Hematopoietic multipotent progenitor cell (in vitro differentiated cells): ENCODE data around the gene ATP8A2. TPM values are rescaled to one million over a fixed set of nuclear protein-coding genes. Genes with fewer than 3 reads are reported as not detected.
A peak's percentile ranks its signal among the peaks of the same experiment; 100 is the strongest.

Source experiments
- DNase-seq, 3 donors: peaks; one replicate each; pipeline ENCODE4 v3.0.0-alpha.2; 2011 to 2015; ENCODE audit warnings: low read depth in 2 of 3, low spot score in 2 of 3
- total RNA-seq: library from RNA; depleted of rRNA; stranded (reverse); fragments of >200 nt; gene quantifications from one replicate; pipeline ENCODE4 v1.2.3, GENCODE V29; 2012

ATP8A2 gene
- total RNA-seq, 1 donor = under 0.01 TPM

DNA sequence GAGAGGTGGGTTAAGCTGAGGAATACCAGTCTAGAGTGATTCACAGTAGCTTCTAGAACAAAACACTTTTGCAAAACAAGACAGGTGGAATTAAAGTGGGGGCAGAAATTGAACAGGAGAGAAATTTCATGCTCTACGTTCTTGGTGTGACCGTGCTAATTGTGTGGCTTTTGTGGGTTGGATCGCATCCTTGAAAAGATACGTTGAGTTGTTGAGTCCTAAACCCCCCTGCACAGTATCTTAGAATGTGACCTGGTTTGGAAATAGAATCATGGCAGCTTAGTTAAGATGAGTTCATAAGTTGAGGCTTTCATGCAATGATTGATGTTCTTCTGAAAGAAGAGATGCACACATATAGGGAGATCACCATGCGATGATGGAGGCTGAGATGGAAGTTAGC lies 308.2 kb downstream of the ATP8A2 start:
- DNase-seq = no peak

DNA sequence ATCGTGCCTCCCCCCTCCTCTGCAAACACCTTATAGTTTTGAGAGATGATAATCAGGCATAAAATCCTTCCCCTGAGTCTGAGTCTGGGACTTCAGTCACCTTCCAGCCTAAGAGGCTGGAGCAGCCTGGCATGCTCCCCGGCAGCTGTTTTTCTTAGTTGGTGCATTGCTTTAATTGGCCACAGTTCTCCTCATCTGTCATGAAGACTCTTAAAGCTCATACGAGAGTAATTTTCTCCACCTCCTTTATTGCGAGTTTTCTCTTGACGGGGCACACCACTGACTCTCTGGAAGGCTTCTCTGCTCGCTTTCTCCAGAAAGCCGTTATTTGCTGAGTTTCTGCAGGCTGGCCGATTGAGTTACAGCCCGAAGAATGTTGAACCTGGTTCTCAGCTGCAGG lies 310.5 kb downstream of the ATP8A2 start:
- no peak for DNase-seq

DNA sequence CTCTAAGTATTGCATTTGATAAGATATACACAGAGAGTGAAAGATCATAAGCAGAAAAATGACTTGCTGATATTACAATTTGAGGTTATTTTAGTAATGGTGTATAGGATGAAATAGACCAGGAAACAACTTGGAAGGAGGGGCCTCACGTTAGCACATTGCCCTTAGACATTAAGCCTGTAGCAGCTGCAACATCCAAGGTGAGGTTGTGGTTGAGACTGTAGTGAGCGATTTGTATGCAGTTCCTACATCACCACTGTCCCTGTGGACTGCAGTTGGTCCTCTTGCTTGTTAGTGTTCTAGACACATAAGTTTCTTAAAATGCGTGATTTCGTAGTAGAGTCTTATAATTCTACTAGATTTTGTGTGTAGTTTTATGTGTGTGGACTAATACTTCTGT lies 311.3 kb downstream of the ATP8A2 start:
- DNase-seq = no peak

DNA sequence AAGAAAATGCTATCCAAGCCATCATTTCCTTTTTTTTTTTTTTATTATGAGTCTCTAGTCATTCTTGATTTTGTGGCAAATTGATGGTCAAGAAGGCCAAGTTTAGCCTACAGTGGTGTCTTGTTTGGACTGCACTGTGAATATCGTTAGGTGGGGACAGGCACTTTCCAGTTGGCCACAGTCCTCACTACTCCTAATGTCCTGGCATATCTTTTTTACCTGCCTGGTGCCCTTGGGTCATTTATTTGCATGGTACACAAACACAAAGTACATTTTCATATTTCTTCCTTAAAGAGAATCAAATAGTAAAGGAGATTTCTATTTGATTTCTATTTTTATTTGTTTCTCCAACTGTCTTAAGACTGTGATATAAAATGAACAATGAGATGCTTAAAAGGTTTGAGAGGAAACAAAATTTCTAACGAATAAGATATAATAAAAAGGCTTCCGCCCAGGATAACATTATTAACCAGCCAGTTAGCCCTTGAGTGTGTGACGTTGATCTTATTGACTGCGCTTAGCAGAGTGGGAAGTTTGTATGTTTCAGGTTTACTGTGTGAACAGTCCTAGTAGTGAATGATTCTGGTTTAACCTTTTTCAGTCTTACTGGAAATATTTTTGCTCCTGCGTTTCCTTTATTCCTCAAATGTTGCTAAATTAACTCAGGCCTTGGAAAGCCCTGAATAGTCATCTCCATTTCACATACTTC lies 312.0 kb downstream of the ATP8A2 start:
- no peak for DNase-seq

DNA sequence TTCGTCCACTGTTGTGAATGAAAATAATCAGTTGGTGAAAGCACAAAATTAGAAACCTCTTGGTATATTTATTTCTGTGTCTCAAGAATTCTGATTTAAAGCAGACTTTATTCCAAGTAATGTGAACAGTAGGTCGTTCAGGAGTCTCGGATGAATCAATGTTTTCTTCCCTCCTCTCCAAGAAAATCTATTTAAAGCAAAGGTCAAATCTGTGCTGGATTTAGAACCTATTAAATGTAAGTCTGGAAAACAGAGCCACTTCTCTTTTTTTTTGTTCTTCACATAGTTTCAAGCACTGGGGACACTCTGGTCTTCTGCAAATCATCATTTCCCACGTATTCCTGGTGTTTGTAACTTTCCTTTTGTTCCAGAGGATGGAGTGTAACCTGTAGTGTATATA lies 312.7 kb downstream of the ATP8A2 start:
- DNase-seq = no peak

DNA sequence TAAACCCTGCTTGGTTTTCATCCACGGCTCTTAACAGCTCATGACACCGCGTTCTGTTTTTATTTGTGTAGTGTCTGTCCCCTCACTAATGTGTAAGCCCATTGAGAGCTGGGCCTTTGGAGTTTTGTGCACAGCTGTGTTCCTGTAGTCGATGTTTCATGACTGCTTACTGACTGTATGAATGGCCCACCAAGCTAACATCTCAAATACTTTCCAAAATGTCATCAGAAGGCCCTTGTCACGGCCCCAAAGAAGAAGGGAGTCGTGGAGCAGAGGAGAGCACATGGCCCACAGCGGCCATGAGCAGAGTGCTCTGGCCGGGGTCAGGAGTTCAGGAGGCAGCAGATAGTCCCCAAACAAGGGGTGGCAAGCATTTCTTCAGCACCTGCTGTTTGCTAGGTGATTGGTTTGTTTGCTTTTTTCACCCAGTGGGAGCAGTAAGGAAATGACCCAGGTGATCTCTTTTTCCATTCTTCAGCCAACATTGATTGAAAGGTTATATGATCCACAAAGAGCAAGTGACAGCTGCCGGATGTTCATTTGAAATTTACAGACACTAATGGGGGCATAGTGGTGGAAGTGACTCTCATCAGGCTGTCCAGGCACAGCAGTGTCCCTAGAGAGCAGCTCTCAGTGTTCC lies 315.2 kb downstream of the ATP8A2 start:
- DNase-seq = no peak

DNA sequence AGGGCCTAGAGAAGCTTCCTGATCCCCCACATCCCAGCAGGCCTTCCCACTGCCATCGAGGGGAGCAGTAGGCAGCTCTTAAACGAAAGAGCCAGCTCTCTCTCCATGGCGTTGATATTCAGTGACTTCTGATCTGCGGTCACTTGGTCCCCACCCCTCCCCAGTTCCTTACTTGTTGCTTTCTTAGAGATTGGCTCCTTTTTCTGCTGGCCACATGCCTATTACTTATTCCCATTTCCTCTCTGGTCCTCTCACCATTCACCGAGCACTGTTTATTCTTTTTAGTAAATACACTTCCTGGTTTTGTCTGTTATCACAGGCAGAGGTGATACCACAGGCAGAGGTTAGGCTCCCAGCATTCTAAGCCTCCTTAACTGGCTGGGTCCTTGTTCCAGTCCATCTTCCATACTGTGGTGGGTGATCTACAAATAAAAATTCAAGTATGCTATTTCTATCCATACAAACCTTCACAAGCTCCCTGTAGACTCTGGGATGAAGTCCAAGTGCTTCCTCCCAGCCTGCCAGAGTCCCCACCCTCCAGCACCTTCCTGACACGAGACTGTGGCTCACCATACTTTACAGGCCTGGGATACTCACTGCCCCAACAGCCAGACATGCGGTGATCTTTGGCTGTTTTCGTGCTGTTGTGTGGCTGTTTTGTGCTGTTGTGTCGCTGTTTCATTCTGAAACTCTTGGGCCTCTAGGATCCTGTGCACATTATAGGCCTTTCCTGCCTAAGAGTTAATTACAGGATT lies 315.9 kb downstream of the ATP8A2 start:
- no peak for DNase-seq

DNA sequence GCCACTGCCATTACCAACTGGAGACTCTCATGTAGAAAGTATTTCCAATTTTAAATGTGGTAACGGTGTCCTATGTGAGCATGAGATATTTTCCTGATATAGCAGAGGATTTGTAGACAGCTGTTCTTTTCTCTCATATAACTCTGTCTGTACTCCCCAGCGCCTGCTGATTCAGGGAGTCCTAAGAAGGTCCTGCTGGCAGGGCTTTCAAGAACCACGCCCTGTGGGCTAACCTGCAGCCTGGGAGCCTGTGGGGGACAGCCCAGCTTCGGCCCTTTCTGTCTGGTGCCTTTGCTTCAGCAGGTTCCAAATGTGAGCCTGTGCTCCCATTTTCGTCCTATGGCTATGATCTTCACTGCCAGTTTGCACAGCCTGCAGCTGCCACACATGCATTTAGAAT lies 316.8 kb downstream of the ATP8A2 start:
- no peak for DNase-seq

DNA sequence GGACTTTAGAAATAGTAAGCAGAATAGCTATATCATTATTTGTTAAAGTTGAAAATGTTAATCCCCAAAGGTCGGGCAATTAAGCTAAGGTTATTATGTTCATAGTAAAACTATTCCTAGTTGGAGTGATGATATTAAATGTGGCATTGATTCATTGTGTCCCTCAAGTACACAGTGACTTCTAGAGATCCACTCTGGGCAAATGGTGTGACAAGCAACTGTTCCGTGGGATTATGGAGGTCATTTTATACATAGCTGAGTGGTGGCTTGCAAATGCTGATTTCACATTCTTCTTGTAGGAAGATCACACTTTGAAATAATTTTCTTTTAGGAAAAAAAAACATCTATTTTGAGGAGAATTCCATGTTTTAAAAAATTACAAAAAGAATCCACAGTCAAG lies 317.8 kb downstream of the ATP8A2 start:
- DNase-seq = no peak

DNA sequence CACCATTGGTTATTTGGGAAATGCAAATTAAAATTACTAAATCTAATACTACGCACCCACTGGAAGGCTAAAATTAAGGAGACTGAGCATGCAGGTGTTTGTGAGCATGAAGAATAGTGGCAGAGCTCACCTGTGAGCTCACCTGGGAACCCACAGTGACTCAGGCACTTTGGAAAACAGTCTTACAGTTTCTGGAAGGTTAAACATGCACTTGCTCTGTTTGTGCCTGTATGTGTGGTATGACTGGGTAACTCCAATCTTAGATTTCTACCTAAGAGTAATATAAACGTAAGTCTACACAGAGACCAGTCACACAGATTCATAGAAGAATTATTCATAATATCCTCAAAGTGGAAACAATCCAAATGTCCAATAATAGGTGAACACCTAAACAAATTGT lies 318.8 kb downstream of the ATP8A2 start:
- DNase-seq = no peak

DNA sequence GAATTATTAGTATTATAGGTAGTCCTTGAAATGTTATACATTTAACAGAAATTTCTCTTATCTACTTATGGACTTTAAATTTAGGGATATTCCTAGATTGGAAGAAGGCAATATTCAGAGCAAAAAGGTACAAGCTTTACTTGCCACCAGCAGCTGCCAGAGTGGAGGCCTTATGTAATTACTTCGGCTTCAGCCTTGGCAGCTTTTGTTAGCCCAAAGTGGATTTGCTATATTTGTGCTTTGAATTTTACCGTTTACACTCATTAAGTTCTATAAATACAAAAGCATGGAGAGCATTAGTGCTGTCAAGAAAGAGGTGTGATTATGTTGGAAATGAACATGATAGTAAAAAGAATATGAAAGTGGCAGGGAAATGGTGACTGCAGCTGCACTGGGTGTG lies 319.9 kb downstream of the ATP8A2 start:
- DNase-seq = no peak

DNA sequence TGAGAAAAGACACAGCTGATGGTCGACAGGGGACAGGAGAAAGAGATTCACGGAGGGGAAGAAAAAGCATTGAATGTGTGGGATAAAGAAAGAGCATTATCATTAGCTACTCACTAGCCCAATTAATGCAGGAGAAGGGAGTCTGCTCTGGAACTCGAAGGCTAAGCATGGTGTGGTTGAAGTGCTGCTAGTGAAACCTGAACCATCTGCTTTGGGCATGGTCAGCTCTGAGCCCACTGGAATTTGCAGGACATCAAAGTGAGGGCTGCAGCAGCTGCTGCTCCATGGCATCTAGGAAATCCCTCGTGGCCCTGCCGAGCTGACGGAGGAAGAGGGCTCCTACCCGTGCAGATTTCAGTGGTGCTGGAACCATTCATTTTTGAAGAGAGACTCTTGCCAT lies 320.3 kb downstream of the ATP8A2 start:
- no peak for DNase-seq

DNA sequence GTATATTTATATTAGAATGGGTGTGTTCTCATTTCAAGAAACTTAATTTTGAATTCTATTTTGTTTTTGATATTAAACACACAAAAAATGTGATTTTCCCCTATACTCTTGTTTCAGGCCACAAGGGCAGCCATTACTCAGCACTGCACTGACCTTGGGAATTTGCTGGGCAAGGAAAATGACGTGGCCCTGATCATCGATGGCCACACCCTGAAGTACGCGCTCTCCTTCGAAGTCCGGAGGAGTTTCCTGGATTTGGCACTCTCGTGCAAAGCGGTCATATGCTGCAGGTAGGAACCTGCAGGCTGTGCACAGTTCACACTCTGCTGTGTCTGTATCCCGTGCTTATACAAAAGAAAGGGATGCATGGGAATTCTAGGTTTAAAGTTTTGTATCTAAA lies 327.3 kb downstream of the ATP8A2 start:
- no peak for DNase-seq

DNA sequence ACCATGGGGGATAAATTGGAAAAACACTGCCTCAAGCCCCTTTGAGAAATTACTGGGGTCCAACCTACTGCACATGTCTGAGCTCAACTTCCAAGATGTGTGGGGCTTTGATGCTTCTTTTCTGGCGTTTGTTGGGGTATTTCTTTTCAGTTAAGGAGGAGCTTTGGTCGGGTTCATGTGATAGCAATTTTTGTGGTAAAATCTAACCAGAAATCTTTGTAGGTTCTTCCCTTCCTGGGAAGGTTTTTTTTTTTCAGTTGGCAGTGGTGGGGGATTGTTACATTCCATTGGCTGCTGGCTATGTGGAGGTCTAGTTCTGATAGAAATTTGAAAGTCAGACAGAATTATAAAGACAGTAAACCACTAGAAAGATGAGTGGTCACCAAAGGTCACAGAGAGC lies 327.8 kb downstream of the ATP8A2 start:
- DNase-seq = no peak

DNA sequence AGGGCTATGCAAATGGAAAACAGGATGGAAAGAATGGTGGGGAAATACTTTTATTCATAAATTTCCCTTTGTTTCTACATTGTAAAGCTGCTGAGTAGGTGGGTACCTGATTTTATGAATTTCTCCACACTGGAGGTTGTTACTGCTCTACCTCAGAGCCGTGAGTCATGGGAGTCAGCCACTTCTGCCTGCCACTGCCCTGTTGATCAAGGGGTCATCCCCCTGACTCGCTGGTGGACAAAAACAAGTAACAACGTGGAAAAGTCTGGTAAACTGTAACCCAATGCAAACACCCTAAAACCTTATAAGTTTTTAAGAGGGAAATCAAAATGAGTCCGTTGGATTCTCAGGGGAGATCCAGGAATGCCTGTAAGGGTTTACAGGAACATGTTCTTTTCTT lies 329.5 kb downstream of the ATP8A2 start:
- no peak for DNase-seq

DNA sequence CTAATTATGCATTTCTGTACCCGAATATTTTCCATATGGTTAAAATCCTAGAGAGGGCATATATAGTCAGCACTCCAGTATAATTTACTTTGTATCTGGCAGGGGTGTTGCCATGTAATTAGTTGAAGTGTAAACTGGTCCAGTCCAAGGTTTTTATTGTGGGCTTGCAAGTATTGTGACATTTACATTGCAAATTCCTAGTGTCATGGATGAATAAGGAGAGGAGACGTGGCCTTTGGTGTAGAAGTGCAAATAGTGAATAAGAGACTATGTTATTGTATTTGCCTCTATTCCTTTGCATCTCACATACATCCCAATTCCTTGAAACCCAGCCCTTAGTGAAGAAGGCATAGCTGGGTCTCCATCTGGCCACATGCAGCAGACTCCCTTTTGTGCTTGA lies 330.6 kb downstream of the ATP8A2 start:
- DNase-seq = no peak

DNA sequence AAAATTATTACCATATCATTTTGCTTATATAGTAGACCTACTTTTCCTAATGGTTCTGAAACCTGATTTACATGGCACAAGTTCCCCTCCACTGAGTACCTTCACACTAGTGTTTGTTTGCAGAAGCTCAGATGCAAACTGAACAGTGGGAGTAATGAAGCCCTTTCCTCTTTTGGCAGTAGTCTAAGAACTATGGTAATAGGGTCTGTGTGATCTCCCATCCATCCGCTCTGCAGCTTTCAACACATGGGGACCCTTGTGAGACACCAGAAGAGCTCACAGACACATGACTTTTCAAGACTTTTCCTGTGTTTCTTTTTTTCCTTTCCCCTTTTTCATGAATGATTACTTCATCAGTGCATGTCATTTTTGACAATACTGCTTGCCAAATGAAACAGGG lies 336.0 kb downstream of the ATP8A2 start:
- DNase-seq = no peak

DNA sequence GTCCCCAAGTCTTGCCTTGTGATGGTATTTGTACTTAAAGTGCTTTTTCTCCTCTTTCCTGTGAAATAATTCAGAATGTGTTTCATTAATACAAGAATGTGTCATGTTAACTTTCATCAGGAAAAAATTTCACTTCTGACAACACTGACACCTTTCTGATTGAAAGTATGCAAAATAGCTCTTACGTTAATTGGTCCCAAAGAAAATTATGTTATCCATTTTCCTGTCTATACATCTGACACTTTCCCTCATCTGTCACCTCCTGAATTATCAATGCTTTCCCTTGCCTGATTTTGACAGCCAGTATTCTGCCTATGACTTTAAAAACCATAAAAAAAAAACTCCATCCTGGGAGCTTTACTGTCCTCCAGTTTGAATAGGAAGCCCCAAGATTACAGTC lies 336.5 kb downstream of the ATP8A2 start:
- no peak for DNase-seq

DNA sequence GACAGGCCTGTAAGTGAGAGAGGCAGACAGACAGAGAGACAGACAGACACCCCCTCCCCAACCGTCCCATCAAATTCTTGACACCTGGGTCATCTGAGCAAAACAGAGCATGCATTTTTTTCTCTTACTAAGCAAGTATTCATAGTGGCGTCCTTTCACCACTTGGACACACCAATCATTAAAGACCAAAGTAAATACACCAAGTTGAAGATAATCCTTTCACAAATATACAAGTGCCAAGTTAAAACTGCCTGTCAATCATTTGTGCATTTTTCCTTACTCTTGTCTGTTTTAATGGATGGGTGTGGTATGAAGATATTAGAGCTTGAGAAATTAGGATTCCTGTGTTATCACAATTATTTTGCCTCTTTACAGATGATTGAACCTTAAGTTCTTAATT lies 337.3 kb downstream of the ATP8A2 start:
- no peak for DNase-seq

DNA sequence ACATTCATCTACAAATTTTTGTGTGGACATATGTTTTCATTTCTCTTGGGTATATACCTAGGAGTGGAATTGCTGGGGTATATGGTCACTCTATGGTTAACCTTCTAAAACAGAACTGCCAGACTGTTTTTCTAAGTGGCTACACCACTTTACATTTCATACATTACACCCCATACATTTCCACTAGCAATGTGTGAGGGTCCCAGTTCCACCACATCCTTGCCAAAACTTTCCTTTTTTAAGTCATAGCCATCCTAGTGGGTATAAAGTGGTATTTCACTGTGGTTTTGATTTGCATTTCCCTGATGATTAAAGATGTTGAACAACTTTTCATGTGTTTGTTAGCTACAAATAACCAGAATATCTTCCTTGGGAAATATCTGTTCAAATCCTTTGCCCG lies 344.0 kb downstream of the ATP8A2 start:
- DNase-seq = no peak

DNA sequence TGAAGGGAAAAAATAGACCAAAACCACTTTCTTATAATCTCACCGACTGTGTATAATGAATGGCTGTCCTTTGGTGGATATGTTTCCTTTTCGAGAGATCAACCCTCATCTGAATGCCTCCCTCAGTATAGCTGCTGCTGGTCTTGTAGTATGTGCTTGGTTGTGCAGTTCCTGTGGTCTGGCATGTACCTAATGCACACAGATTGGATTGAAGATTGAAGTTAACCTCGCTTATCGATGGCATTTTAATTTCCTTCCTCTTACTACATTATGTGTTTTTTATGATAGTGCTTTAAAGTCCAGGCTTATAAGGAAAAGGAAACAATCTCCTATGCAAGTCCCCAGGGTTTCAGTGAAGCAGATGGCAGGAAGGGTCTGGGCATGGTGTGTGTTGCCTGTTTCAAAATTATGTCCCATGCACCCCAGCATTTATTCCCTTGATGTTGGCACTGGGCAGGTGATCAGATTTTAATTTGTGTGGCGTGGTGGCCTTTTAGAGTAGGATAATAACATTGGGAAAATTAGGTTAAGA lies 346.0 kb downstream of the ATP8A2 start:
- peak in 2 of 3 donors; percentile 5 to 39 for DNase-seq

DNA sequence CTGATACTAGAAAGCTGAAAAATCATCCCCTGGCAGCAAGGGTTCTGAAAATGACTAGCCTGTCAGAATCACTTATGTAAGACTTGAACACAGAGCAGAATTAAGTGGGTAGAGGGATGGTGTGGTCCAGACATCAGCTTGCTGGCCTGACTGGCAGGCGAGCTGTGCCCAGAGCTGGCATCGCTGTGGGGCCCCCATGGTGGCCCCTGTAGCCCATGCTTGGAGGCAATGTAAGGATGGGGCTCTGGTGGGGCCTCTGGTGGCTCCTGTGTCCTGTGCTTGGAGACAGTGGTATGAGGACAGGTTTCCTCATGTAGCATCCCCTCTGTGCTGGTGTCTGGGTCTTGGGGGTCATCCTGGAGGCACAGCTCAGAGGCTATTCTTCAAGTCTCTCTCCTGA lies 347.9 kb downstream of the ATP8A2 start:
- DNase-seq = no peak
